Peyer's patch (tissue), 4 donors: Measurements from ENCODE around the gene CAPN10. TPM values are rescaled to one million over a fixed set of nuclear protein-coding genes. Genes with fewer than 3 reads are reported as not detected.
A peak's percentile ranks its signal among the peaks of the same experiment; 100 is the strongest.

Experiments used
- DNase-seq, 3 donors: peaks; one replicate each; pipeline ENCODE4 v3.0.0-alpha.2; 2017 to 2019
- H3K27ac ChIP-seq, 4 donors: fragments of 200-600 bp; sonication (generic); one replicate each; pipeline ENCODE4 v1.5.1; 2016 to 2019
- H3K27me3 ChIP-seq, 2 donors: fragments of 200-600 bp; sonication (generic); one replicate each; pipeline ENCODE4 v1.5.1; 2019
- H3K36me3 ChIP-seq, 3 donors: fragments of 200-600 bp; sonication (generic); one replicate each; pipeline ENCODE4 v1.5.1; 2016 to 2019
- H3K4me1 ChIP-seq, 4 donors: fragments of 200-600 bp; sonication (generic); one replicate each; pipeline ENCODE4 v1.5.1; 2016 to 2019
- H3K4me3 ChIP-seq, 4 donors: fragments of 200-600 bp; sonication (generic); 1 replicate in 3 of 4; 2 replicates in 1 of 4; pipeline ENCODE4 v1.5.1; 2016 to 2019; ENCODE audit warnings: mild to moderate bottlenecking in 1 of 4
- H3K9me3 ChIP-seq, 4 donors: fragments of 200-600 bp; sonication (generic); one replicate each; pipeline ENCODE4 v1.5.1; 2016 to 2019; ENCODE audit warnings: mild to moderate bottlenecking in 1 of 4
- CTCF ChIP-seq, 6 experiments: fragments of 450-650 bp in 4 of 6; fragments of 200-600 bp in 2 of 6; sonication (generic) in 1 of 6; IDR thresholded peaks; one replicate each; pipeline ENCODE4 v1.5.1; 2017 to 2019; ENCODE audit warnings: antibody characterized with exemption in 6 of 6, mild to moderate bottlenecking in 3 of 6, moderate library complexity in 1 of 6
- POLR2A ChIP-seq, 2 donors: fragments of 450-650 bp; IDR thresholded peaks; one replicate each; pipeline ENCODE4 v1.5.1; 2017; ENCODE audit warnings: antibody characterized with exemption in 2 of 2, mild to moderate bottlenecking in 2 of 2, moderate library complexity in 2 of 2
- total RNA-seq, 4 donors: library from RNA; depleted of rRNA; stranded (reverse); fragments of >200 nt; gene quantifications; one replicate each; pipeline ENCODE4 v1.1.0, GENCODE V29; 2016

CAPN10 gene
- total RNA-seq, 4 donors from 2014 or later: 48.3 to 96.4 (median 78.9) TPM

GRCh38 chr2:240591226-240591625 lies 4.7 kb downstream of the CAPN10 start:
- no peaks in the 10 kb centered on the region for H3K27me3 ChIP-seq
- DNase-seq: no peak
- peaks cover 0 to 55% (median 0%) of the 10 kb centered on the region in 3 donors for H3K36me3 ChIP-seq
- TF ChIP-seq CTCF (IDR thresholded peaks at IDR 0.05) (no peak), POLR2A (IDR thresholded peaks at IDR 0.05) (no peak)
- H3K27ac ChIP-seq: no peak overlapping the region
- no peak overlapping the region for H3K4me3 ChIP-seq
- H3K9me3 ChIP-seq: no peaks in the 10 kb centered on the region
- H3K4me1 ChIP-seq: peaks cover 6 to 14% (median 9%) of the 10 kb centered on the region in 4 donors

- Histone ChIP-seq H3K36me3 (peaks cover 0 to 57% (median 0%) of the 10 kb centered on the region in 3 donors), H3K4me1 (peaks cover 6 to 14% (median 9%) of the 10 kb centered on the region in 4 donors), H3K27ac (no peak overlapping the region), H3K27me3 (no peaks in the 10 kb centered on the region), H3K4me3 (no peak overlapping the region), H3K9me3 (no peaks in the 10 kb centered on the region)
- TF ChIP-seq CTCF (IDR thresholded peaks at IDR 0.05) (no peak), POLR2A (IDR thresholded peaks at IDR 0.05) (no peak)
- DNase-seq: peak in 1 of 3 donors; percentile 31
These were observed 5.2 kb downstream of the CAPN10 start for GRCh38 chr2:240591784-240592183.

GRCh38 chr2:240593026-240593702 lies 6.6 kb downstream of the CAPN10 start:
- TF ChIP-seq POLR2A (IDR thresholded peaks at IDR 0.05) (no peak), CTCF (IDR thresholded peaks at IDR 0.05) (no peak)
- peaks cover 0 to 4% (median 0%) of the 10 kb centered on the region in 4 donors for H3K4me1 ChIP-seq
- no peak overlapping the region for H3K27ac ChIP-seq
- H3K9me3 ChIP-seq: no peaks in the 10 kb centered on the region
- peaks cover 0 to 66% (median 0%) of the 10 kb centered on the region in 3 donors for H3K36me3 ChIP-seq
- DNase-seq: peak in 1 of 3 donors; percentile 25
- no peaks in the 10 kb centered on the region for H3K27me3 ChIP-seq
- no peak overlapping the region for H3K4me3 ChIP-seq

GRCh38 chr2:240593703-240594451 lies 7.3 kb downstream of the CAPN10 start:
- TF ChIP-seq POLR2A (IDR thresholded peaks at IDR 0.05) (no peak), CTCF (IDR thresholded peaks at IDR 0.05) (no peak)
- DNase-seq: peak in 2 of 3 donors; percentile 37 to 42
- no peaks in the 10 kb centered on the region for H3K9me3 ChIP-seq

GRCh38 chr2:240594511-240595380 lies 8.2 kb downstream of the CAPN10 start:
- H3K27ac ChIP-seq: no peak overlapping the region
- H3K9me3 ChIP-seq: no peaks in the 10 kb centered on the region
- TF ChIP-seq POLR2A (IDR thresholded peaks at IDR 0.05) (no peak), CTCF (IDR thresholded peaks at IDR 0.05) (no peak)
- no peaks in the 10 kb centered on the region for H3K4me1 ChIP-seq
- no peaks in the 10 kb centered on the region for H3K27me3 ChIP-seq
- DNase-seq: peak in 2 of 3 donors; percentile 43 to 45
- no peak overlapping the region for H3K4me3 ChIP-seq
- H3K36me3 ChIP-seq: peaks cover 0 to 75% (median 0%) of the 10 kb centered on the region in 3 donors

More at GRCh38 chr2:240593703-240594451, 7.3 kb downstream of the CAPN10 start:
- H3K4me1 ChIP-seq: no peaks in the 10 kb centered on the region
- no peaks in the 10 kb centered on the region for H3K27me3 ChIP-seq
- H3K4me3 ChIP-seq: no peak overlapping the region
- H3K27ac ChIP-seq: no peak overlapping the region
- peaks cover 0 to 73% (median 0%) of the 10 kb centered on the region in 3 donors for H3K36me3 ChIP-seq
